BE2C (cell line): ENCODE data around the gene G6PC2.

ENCODE experiments used
- DNase-seq: peaks from one replicate; pipeline ENCODE4 v3.0.0-alpha.2; 2020
- H3K27me3 ChIP-seq: fragments of 250-450 bp; sonication (Bioruptor Pico); 2 replicates; pipeline ENCODE4 v1.5.1; 2020; ENCODE audit warnings: mild to moderate bottlenecking
- H3K36me3 ChIP-seq: fragments of 250-450 bp; sonication (Bioruptor Pico); 2 replicates; pipeline ENCODE4 v1.5.1; 2020; ENCODE audit warnings: mild to moderate bottlenecking
- H3K4me1 ChIP-seq: fragments of 250-450 bp; sonication (Bioruptor Pico); 2 replicates; pipeline ENCODE4 v1.5.1; 2020
- H3K4me3 ChIP-seq: 2 replicates; pipeline ENCODE4 v1.5.1; 2011; ENCODE audit warnings: low read depth, low read length
- H3K9me3 ChIP-seq: fragments of 250-450 bp; sonication (Bioruptor Pico); 2 replicates; pipeline ENCODE4 v1.5.1; 2020
- CTCF ChIP-seq: IDR thresholded peaks from 2 replicates; pipeline ENCODE4 v1.5.1; 2012; ENCODE audit warnings: mild to moderate bottlenecking, low read depth, low read length

The G6PC2 gene

GRCh38 chr2:168897449-168897848, 3.6 kb upstream of the G6PC2 start:
- H3K9me3 ChIP-seq: no peaks in the 10 kb centered on the region
- H3K27me3 ChIP-seq: no peaks in the 10 kb centered on the region
- no peaks in the 10 kb centered on the region for H3K36me3 ChIP-seq
- no peaks in the 10 kb centered on the region for H3K4me1 ChIP-seq
- TF ChIP-seq CTCF: no peak
- no peak overlapping the region for H3K4me3 ChIP-seq
- DNase-seq: no peak

DNA sequence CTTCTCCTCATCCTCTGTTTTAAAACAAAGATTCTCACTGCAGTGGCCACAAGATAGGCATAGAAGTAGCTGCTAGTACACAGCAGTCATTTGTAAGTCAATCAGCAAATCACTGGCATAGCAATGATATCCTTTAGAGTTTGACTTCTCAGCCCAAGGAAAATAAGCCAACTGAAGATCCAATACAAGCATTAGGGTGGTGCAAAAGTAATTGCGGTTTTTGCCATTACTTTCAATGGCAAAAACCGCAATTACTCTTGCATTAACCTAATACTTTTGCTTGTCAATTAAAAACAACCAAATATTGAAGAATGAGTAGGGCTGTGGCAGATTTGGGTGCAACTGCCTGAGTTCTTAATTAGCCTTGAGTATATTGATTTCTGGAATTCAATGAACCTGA, 2.8 kb downstream of the G6PC2 start:
- no peak for DNase-seq
- no peak for TF ChIP-seq CTCF
- Histone ChIP-seq H3K4me3 (no peak overlapping the region), H3K4me1 (no peaks in the 10 kb centered on the region), H3K36me3 (no peaks in the 10 kb centered on the region), H3K9me3 (no peaks in the 10 kb centered on the region), H3K27me3 (no peaks in the 10 kb centered on the region)

- H3K9me3 ChIP-seq: no peaks in the 10 kb centered on the region
- no peaks in the 10 kb centered on the region for H3K27me3 ChIP-seq
- no peaks in the 10 kb centered on the region for H3K36me3 ChIP-seq
- no peak for DNase-seq
- no peak for TF ChIP-seq CTCF
- no peak overlapping the region for H3K4me3 ChIP-seq
- no peaks in the 10 kb centered on the region for H3K4me1 ChIP-seq
Observed at GRCh38 chr2:168904358-168904757, 3.3 kb downstream of the G6PC2 start.

DNA sequence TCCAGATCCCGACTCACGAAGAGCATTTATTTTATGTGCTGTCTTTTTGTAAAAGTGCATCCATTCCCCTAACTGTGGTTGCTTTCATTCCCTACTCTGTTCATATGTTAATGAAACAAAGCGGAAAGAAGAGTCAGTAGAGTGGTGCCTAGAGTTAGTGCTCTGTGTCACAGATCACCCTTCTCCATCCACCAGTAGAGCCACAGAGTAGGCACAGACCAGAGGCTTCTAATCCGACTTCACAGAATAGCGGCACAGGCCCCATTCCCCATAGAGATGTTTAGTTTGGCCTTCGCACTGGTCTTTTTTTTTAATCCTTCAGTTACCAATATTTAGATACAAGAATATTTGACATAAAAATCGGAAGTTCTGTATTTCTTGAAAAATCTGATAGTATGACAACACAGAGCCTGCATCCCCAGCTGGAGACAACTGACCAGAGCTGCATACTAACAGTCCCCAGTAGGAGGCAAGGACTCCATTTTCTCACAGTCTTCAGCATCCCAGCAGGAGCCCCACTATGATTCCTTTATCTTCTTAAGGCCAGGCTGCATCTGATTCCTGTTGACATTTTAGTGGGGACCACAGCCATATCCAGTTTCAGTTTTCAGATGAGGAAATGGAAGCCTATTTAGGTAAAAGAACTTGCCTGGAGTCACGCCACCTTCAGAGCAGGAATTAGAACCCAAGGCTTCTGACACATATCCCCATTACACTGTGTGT, 7.0 kb downstream of the G6PC2 start:
- no peaks in the 10 kb centered on the region for H3K4me1 ChIP-seq
- DNase-seq: no peak
- H3K4me3 ChIP-seq: no peak overlapping the region
- TF ChIP-seq CTCF: no peak
- no peaks in the 10 kb centered on the region for H3K9me3 ChIP-seq
- H3K27me3 ChIP-seq: no peaks in the 10 kb centered on the region
- H3K36me3 ChIP-seq: no peaks in the 10 kb centered on the region

DNA sequence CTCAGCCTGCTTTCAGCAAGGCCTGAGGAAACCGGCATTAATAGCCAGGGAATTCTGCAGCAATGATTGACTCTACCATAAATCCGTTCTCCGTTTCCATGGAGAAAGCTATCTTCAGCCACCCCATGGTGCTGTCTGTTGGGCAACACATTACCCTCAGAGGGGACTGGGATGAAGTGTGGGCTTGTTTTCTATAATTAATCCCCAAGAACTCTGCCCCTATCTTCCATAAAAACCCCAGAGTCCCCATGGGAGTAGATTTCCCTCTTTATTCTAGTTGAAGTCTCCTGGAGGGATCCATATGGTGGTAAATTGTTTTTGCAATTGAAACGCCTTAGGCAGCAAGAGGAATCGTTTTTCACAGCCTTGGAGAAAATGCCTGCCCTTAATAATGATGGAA, 9.2 kb downstream of the G6PC2 start:
- Histone ChIP-seq H3K9me3 (no peaks in the 10 kb centered on the region), H3K36me3 (no peaks in the 10 kb centered on the region), H3K27me3 (no peaks in the 10 kb centered on the region), H3K4me3 (no peak overlapping the region), H3K4me1 (no peaks in the 10 kb centered on the region)
- no peak for DNase-seq
- TF ChIP-seq CTCF: no peak

- no peaks in the 10 kb centered on the region for H3K9me3 ChIP-seq
- TF ChIP-seq CTCF: no peak
- H3K27me3 ChIP-seq: no peaks in the 10 kb centered on the region
- H3K4me3 ChIP-seq: peak overlapping the region; percentile 55
- DNase-seq: no peak
- H3K4me1 ChIP-seq: no peaks in the 10 kb centered on the region
- H3K36me3 ChIP-seq: no peaks in the 10 kb centered on the region
Observed at GRCh38 chr2:168912466-168912865, 11.4 kb downstream of the G6PC2 start.
